ENCODE measurements around the gene ARNT2.

ARNT2 gene

DNA sequence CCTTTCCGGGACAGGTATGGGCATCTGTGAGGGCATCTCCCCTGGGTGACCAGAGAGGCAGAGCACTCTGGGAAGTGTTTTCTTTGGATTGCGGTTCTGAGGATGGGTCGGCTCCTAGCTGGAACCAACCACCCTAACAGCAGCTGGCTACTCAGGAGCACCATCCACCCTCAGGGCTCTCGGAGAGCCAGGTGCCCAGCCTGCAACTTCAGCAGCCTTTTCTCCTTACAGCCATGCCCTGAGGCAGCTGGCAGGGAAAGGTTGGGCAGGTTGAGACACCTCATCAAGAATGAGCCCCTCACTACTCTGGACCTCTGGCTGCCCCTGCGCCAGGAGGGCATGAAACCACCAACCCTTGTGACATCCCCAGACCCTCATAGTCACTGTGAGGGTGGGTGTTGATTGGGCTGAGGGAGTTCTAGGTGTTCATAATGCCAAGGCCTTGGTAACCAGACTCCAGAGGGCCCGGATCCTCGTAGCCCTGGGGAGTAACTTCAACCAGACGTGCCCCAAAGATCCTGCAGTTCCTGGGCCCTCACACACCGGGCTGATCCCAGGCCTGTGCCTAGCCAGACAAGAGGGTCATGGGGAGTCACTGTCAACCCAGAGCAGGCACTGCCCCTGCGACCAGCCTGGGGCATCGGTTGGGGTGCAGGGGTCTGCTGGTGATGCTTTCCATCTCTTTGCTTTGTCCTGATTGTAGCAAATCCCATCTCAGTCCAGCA is 176.5 kb downstream of the ARNT2 start:
- no peak for DNase-seq

DNA sequence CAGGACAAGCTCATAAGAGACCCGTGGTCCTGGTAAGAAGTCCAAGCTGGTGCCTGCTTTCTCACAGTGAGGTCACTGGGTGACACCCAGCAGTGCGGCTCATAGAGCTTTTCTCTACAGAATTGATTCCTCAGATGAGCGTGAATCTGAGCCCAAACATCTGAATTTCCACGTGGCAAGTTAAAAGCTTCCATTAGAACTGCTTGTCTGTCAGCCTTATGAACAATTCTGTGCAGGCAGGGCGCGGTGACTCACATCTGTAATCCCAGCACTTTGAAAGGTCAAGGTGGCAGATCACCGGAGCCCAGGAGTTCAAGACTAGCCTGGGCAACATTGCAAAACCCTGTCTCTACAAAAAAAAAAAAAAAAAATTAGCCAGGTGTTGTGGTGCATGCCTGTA is 177.8 kb downstream of the ARNT2 start:
- DNase-seq = no peak

DNA sequence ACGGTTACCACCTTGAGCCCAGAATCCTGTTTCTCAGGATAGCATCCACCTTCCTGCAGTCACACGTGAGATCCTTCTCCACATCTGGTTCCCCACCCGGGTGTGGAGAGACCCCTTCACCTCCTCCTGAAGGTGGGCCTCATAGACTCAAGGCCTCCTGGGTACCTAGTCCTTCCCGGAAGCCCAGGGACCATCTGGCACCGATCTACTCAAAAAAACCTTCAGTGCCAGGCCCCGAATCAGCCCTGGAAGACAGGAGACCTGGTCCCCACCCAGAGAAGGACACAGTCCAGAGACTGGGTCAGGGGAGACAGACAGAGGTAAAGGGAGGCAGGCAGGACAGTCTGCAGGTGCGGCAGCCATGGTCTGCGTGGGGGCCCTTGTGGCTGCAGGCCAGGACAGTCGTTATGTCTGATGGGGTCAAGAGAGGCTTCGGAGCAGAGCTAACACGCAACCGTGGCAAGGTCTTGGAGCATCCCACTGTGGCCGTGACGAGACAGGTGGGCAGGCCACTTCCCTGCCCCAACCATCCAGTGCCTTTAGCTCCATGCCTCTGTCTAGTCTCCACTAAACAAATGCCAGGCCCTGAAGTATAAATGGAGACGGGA is 178.7 kb downstream of the ARNT2 start:
- no peak for DNase-seq

GRCh38 chr15:80584561-80584964 is 180.4 kb downstream of the ARNT2 start:
- no peak for DNase-seq

DNA sequence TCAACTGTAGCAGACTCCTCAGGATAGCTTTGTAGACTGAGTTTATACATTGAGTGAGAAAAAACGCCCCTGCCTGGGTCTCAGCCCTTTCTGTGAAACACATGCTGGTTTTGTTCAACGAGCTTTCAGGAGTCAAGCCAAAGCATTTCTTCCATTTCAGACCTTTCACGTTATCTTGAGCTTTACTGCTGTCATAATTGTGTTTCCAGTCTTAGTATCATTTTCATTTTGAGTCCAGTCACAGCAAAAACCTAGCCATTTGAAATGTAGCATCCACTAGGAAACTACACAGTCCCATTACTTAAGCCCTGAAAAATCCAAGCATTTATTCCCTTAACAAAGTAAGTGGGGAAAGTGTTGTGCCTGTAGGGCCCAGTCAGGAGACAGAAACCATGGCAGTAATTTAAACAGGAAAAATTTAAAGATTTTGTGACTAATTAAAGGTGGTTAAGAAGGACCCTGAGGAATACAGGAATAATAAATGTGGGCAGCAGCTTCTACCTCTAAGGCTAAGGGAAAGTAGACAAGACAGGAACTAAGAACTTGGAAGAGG is 180.9 kb downstream of the ARNT2 start:
- DNase-seq = no peak

DNA sequence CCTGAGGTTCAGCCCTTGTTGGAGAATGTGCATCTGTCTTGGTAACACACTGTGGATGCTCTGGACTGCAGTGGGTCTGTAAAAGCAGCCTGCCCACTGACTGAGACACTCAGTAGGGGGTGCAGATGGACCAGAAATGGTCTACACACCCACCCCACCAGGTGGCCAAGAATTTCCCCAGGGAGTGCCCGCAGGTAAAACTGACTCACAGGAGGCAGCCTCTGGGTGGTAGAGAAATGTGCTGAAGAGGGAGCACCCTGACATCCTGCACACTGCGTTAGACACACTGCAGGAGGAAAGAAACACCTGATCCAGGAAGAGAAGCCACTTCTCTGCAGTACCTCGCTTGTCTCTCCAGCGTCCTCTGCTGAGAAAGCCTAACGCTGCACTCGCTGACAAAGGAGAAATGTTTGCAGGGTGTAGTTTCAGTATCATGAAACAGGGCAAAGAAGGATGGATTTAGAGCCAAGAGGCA is 181.4 kb downstream of the ARNT2 start:
- DNase-seq = no peak

DNA sequence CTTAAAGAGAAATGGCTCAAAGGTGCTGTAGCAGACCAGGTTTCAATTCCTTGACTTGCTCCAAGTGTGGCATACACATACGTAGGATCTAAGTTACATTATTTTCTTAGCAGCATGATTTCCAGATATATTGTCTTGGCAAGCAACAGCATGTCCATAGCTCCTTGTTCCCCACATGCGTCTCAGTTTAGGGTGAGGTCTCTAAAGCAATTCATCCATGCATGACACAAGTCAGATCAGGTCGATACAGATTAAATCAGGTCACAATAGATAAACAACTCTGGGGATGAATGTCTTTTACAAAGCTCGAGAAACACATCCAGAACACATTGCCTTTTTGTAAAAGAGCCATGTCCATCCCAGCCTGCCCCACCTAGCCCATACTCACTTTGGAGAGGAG is 182.0 kb downstream of the ARNT2 start:
- DNase-seq = no peak

- no peak for DNase-seq
Measured at GRCh38 chr15:80587007-80587406, 182.8 kb downstream of the ARNT2 start.

GRCh38 chr15:80587816-80588456 is 183.8 kb downstream of the ARNT2 start:
- DNase-seq = no peak

- DNase-seq = no peak
Measured at GRCh38 chr15:80588801-80589200, 184.6 kb downstream of the ARNT2 start.

DNA sequence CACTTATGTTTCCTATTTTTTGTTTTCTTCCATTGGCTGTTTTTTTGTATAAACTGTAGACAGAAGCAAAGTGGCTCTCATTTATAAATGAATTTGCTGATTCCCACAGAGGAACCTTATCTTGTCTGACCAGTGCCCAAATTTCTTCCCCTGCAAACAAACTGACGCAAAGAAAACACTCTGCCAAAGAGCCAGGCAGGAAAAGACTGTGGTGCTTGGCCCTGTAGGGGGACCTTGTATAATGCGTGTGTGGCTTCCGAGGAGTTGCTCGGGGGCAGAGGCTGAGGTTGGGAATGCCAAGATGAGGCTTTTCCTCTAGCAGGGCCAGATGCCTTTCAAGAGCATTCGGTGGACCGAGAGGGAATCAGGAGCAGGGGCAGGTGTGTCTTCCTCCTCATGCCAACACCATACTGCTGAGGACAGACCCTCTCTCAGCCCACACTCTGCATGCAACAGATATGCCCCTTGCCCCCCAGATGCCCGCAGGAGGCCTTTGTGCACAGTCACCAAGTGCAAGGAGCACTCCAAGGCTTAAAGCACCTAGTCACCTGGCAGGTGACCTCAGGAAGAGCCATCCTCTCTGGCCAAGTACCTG is 186.7 kb downstream of the ARNT2 start:
- DNase-seq = no peak

GRCh38 chr15:80591471-80591870 is 187.3 kb downstream of the ARNT2 start:
- no peak for DNase-seq

DNA sequence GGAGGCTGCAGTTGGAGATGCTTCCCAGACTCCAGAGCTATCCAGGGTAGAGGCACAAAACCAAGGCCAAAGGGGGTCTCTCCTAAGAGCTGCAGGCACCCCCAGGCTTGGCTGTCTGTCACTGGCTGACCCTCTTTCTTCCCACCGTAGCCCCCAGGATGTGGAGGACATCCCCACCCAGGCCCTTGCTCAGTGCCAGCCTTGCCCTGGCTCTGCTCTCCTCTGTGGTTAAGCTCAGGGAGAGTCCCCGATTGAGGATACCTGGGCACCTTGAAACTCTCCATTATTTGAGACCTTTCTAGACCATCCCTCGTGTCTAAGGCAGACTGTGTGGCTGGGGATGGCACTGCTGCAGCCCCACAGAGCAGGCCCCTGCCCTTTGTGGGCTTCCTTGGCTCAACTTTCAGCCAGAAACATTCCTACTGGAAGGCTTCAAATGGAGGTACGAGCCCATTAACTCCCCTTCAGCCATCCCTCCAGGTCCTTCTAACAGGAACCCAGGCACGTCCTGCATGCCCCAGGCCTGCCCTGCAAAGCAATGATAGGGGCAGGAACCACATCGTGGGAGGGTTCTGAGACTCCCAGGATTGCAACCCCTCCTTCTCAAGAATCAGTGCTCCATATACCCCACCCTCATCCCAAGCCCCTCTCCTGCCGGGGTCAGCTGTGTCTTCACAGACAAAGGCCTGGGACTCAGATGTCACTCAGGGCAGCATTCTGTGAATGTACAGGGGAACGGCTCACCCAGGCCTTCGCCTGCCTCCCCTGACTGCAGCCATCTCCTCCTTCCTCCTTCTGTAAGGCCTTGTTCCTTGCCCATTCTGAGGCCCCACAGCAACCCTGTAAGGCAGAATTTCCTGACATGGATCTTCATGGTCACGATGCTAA is 188.0 kb downstream of the ARNT2 start:
- DNase-seq = no peak

DNA sequence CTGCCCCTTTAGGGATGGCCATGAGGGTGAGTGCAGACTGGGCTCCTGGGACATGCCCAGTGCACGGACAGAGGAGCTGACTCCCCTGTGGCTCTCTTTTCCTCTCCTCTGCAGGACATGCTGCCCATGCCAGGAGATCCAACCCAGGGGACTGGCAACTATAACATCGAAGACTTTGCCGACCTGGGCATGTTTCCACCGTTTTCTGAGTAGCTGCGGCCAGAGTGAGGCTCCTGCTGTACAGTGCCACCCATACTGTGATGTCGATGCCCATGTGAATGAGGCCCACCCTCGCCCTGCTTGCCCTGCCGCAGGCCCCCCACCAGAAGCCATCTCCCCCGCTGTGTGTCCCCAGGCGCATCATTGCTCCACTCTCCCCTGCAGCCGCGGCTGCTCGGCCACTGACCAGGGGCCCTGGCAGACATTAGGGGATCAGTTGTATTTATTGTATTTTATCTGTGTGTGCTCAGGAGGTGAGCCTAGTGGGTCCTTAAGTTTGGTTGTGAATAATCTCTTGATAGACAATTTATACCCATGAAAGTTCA is 189.4 kb downstream of the ARNT2 start:
- no peak for DNase-seq

DNA sequence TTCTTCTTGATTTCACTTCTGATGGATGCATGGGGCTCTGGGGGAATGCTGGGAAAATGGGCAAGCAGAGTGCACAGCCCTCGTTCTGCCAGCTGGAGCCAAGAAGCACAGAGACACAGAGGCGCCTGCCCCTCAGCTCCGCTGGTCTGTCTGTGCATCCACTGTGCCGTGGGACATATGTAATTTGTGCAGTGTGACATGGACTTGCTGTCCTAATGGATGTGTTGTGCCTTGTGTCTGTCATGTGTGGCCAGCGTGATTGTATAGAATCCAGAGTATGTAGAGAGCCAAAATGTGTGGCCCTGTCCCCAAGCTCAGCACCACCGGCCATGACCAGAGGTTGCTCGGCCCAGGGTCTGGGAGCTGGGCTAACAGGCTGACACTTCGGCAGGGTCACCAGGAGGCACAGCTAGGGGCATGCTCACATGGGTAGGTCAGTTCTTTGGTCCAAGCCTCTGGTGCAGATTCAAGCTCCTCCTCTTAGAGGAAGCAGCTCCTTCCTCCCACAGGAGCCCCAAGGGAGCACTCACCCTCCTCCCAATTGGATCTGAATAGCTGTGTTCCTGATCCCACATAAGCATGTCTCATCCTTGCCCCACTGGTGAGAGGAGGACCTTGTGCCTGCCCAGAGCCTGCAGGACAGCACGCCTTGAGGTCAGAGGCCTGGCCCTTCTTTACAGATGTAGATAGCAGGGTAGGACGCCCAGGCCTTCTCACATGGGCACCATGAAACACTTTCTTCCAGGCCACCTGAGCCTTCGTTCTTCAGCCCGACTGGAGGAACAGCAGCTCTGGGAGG is 190.1 kb downstream of the ARNT2 start:
- DNase-seq = no peak

GRCh38 chr15:80595396-80595795 is 191.2 kb downstream of the ARNT2 start:
- no peak for DNase-seq

GRCh38 chr15:80596521-80596976 is 192.4 kb downstream of the ARNT2 start:
- no peak for DNase-seq

DNA sequence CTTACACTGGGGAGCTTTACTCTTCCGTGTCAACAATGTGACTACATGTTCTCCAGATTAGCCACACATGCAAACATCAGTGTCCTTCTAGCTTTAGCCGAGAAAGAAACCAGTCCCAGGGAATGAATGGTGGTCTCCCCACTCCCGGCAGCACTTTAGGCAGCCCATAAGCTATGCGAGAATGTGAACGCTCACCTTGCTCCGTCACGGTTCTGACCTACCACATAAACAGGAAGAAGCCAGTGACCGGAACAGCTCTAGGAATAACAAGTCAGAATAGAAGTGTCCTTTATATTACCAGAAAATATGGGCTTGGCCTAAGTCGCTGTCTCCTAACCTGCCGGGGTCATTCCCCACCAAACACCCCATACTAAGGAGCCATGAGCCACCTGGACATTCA is 192.9 kb downstream of the ARNT2 start:
- no peak for DNase-seq

GRCh38 chr15:80599359-80599758 is 195.2 kb downstream of the ARNT2 start:
- no peak for DNase-seq

DNA sequence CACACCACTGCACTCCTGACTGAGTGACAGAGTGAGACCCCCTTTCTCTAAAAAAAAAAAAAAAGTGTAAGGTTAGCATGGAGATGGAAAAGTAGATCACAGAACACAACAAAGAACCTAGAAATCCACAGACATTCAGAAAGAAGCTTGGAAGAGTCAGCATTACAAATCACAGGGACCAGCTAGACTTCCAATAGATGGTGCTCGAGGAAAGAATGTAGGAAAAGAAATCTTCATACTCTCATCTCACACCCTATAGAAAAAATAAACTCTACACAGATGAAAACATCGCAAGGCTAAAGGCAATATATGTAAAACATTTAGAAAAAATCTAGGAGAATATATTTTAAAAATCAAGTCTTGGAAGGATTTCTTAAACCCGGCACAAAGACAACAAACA is 196.4 kb downstream of the ARNT2 start:
- DNase-seq = no peak

DNA sequence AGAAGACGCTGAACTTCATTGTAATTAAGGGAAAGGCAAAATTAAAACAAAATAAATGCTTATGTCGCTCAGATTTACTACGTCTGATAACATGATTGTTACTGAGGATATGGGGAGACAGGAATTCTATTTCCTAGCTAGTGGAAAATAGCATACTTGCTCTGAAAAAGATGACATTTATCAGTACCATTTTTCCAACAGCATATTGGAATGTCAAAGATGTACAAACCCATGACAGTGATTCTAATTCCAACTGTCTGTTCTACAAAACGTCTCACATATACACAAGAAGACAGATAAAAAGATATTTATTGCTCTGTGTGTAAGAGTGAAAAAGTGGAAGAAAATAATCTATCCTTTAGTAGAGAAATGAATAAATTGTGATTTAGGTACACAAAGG is 197.1 kb downstream of the ARNT2 start:
- DNase-seq = no peak

Measured in NCI-H748 treated with DMSO at 0.1 percent for 48 hours (cell line).